ENCODE measurements around the gene PAK6.

PAK6 gene

DNA sequence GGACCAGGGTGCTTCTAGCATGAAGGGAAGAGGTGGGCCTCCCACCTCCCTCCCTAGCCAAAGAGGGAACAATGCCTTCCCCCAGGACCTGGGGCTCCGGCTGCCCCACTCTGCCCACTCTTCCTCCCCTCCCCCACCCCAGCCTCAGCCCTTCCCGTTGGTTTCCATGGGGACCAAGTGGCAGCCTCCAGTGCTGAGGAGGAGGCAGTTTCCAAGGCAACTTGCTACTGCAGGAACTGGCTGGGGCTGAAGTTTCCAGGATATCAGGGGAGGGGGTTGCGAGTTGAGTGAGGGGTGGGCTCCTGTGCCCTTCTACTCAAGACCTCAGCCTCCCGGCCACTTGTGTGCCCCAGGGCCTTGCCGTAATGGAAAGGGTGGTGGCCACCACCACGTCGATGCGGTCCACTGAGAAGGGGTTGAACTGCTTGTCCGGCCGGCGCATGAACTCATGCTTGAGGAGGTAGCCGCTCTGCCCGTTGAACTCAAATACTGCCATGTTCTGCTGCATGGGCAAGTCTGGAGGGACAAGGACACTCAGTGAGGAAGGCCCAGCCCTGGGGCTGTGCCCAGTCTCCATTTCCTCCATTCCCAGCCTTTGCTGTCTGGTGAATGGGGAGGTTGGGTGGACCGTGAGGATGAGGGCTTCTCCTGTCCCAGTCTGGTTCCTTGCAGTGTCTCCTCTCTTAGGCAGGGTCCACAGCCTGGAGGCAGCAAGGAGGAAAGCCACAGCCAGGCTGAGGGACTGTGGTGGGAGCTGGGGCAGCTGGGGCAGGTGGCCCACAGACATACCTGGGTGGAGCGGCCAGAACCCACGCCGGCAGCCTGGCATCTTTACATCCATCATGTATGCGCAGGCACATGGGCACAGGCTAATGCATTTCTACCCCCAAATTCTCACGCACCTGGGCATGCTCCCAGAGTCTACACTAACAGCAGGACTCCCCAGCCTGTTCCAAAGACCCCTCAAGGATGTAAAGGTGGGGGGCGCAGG, 55.3 kb downstream of the PAK6 start:
- no peak for DNase-seq (ENCODE audit: low read depth)

DNA sequence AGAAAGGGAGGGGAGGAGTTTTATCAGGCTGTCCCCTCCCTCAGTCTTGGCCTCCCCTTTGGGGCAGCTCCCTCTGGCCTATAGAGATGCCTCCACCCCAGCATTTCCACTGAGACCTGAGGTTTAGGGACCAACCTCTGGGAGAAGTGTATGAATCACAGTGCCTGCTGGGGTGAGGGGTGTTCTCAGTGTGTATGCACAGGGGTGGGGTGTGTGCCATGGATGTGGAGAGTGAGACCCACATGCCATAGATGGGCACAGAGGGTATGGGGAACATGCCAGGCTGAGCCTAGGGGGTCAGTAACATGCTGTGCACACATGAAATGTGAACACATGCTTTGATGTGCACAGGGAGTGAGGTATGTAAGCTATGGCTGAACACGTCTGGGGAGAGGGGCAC, 56.4 kb downstream of the PAK6 start:
- DNase-seq (ENCODE audit: low read depth) = no peak

DNA sequence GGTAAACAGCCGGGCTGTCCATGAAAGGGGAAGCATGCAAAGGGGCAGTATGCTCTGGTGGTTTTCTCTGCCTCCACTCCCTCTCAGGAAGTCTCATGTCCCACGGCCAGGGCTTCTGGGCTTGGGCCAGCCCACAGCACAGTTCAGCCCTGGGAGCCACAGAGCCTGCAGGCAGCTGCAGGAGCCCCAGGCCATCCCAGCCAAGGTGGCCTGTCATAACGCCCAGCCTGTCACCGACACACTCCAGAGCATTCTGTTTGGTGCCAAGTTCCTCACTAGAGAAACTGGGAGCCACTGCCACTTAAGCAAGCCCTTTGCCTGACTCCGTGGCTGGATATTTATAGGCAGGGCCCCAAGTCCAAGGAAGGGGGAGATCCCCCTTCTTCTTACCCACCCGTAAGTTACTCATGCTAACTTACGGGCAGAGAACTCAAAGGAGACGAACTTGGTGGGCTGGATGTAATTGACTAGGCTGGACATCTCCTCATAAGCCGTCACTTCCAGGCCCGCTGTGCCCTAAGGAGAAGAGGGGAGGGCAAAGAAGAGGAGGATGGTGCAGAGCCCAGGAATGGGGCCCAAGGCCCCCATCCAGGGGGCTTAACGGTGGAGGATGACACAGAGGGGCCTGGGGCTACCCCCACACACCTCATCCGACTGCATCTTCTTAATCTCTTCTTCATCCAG, 57.2 kb downstream of the PAK6 start:
- DNase-seq (ENCODE audit: low read depth) = no peak

DNA sequence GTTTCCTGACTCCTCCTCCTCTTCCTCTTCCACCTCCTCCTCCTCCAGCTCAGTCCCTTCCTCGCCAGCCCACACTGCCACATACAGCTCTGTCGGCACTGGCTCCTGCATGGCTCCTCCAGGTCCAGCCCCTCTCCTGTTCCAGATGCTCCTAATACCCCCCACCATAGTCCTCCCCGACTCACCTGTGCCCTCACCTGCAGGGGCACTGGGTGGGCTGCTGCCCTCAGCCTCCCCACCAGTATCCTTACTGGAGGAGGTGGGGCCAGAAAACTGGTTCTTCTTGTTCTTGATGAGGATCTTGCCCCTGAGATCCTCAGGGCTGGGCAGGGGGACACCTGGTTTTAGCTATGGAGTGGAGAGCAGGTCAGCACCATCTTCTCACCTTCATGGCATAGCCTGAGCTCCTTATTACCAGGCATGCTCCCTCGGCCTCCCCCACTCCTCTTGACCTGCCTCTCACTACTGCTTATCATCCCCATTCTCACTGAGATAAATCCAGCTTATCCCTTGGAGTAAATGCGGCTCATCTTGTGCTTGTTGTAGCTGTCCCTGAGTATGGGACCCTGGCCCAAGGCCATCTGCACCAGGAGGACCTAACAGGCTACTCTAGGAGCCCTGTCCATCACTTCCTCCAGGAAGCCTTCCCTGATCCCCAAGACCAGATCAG, 57.8 kb downstream of the PAK6 start:
- no peak for DNase-seq (ENCODE audit: low read depth)

DNA sequence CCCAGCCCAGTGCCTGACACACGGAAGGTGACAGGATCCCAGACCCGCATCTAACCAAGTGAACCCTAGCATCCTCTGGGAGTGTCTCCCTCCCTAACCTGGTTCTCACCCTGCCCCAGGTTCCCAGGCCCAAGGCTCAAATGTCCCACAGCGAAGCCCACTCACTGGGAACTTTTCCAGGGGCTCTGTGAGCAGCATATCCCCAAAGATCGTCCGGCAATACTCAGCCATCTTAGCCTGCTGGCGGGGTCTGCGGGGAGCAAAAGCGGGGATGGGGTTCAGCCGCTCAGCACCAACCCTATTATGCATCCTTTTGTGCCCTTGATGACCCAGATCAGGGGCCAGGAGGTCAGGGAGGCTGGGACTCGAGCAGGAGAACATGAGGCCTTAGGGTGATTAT, 58.5 kb downstream of the PAK6 start:
- no peak for DNase-seq (ENCODE audit: low read depth)

DNA sequence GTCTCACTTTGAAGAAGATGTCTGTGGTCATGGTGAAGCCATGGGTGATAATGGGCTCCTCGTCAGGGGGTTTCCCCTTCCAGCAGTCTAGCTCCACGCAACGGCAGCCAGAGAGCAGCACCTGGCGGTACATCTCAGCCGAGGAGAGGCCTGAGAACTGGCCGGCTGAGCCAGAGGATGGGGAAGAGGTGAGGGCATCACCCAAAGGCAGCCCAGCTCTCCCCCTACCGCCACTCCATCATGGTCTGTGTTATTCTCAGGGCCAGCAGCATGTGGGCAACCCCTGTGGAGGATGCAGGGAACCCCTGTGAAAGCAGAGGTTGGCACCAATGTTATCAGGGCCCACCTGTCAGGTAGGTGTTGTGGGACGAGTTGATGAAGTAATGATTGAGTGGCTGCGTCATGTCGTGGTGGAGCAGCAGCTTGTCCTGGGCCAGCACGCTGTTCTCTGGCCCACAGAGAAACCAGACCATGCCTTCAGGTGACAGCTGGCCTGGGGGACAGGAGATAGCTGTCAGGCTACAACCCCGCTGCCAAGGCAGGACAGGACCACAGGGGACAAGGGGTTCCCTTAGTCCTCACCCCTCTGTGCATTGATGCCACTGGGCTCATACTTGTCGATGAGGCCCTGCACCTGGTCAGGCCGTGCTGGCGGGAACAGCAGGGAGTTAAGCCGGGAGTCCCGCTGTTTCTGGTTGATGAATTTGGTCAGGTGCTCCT, 59.5 kb downstream of the PAK6 start:
- DNase-seq (ENCODE audit: low read depth) = no peak

DNA sequence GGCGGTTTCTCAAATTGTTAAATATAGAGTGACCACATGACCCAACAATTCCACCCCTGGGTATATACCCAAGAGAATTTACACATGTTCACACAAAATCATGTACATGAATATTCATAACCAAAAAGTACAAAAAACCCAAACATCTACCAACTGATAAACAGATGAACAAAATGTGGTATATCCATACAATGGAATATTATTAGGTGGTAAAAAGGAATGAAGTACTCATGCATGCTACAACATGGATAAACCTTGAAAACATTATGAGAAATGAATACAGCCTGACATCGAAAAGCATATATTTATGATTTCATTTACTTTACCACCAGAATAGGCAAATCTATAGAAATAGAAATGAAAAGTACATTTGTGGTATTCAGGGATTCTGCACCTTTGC, 61.5 kb downstream of the PAK6 start:
- DNase-seq (ENCODE audit: low read depth) = no peak

DNA sequence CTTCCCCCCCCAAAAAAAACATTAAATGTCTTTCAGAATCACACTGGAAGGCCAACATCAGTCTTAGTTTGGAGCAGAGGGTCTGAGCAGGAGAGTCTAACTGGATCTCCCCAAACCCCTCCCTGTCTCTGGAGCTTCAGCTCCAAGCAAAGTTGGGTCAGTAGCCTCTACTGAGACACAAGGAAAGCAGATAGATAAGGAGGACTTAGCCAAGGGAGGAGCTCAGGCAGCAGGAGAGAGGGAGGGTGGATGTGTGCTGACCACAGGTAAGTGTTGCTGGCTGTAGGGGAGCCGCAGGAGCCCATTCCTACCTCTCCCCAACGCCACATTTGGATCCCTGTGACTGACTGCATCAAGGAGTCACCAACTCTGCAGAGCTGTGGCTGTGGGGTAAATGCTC, 61.9 kb downstream of the PAK6 start:
- DNase-seq (ENCODE audit: low read depth) = no peak

DNA sequence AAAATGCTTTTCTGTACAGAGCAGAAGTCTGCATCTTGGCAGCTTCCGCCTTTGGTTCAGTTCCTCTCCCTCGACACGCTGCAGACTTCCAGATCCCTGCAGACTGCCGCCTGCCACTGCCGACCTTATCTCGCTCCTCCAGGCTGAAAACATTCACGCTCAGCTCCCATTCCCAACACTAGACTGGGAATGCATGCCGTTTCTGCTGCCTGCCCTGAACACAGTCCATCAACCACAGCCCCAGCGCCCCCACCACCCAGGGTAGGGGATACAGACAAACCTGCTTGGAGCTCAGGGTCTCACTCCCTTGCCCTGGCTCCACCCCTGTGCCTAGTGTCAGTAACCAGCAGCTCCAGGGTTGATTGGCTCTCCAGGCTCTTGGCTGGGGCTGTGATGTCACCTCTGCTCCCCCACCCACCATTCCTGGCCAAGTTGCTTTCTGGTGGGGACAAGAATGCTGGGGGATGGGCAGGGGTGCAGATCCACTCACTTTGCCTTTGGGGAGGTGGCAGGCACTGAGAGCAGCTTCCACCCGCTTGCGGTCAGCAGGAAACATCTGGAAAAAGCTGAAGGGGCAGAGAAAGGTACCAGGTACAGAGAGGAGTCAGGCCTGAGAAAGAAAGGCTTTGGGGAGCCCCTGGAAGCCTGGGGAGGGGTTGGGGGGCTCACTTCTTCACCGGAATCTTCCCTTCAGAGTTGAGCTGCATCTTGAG, 62.8 kb downstream of the PAK6 start:
- DNase-seq (ENCODE audit: low read depth) = no peak

DNA sequence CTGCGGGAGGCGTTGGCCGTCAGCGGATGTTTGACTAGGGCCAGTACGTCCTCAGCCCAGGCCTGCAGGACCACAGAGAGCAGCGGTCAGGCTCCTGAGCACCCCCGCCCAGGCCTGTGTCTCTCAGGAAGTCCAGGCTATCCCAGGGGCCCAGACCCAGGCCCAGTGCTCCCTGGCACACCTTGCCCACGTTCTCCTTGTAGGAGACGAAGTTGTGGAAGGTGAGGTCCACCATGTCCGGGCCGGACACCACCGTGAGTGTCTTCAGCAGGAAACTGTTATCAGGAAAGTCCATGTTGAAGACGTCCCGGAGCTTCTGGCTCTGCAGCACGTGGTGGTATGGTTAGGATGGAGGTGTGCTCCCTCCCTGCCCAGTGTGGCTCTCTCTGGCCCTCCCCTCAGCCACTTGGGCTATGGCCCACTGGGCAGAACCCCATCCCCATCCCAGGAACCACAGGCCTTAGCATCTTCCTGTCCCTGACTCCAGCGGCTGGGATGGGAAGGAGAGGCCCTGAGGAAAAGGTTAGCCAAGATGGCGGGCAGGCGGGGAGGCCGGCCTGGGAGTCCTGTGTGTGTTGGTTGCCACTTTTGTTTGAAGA, 63.5 kb downstream of the PAK6 start:
- DNase-seq (ENCODE audit: low read depth) = no peak

DNA sequence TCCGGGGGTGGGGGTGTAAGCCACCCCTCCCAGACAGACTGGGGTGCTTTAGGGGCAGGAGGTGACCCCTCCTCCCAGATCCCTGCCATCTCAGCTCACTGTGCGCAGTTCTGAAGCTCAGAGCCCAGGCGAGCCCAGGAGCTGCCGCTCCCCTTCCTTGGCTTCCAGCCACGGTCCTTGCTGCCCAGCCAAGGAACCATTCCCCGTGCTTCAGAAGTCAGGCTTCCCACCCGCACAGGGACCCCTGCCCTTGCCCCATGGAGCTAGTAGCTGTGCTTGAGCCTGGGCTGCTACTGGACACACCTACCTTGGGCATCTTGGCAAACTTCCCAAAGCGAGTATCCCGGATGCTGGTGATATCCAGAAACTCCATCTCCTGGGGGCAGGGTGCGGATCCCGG, 64.1 kb downstream of the PAK6 start:
- no peak for DNase-seq (ENCODE audit: low read depth)

DNA sequence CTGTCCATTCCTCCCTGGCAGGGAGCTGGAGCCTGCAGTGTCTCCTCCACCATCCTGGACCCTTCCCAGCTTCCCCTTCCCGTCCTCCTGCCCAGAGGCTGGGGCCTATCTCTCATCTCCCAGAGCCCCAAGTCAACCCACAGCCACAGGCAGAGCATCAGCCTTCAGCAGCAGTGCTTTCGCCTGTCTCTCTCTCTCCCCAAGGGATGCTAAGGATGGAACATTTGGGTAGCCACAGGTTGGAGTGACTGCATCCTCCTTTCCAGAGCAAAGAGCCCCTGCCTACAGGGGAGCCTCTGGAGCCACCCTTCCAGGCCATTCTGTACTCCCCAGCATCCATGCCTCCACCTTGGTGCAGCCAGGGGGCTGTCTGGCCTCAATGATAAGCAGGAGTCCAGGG, 64.7 kb downstream of the PAK6 start:
- DNase-seq (ENCODE audit: low read depth) = no peak

DNA sequence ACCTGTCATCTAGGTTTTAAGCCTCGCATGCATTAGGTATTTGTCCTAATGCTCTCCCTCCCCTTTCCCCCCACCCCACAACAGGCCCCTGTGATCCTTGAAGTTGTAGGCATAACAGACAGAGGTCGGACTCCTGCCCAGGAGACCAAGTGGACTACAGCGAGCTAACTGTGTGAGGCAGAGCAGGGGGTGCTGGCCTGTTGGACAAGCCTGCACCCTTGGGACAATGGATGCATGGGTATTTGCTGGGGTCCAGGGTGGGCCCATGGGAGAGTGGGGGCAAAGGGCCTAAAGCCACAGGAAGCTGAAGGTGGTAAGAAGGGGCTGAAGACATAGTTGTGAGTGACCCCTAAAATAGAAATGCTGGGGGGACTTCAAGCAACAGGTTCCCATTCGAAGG, 66.4 kb downstream of the PAK6 start:
- DNase-seq (ENCODE audit: low read depth) = no peak

DNA sequence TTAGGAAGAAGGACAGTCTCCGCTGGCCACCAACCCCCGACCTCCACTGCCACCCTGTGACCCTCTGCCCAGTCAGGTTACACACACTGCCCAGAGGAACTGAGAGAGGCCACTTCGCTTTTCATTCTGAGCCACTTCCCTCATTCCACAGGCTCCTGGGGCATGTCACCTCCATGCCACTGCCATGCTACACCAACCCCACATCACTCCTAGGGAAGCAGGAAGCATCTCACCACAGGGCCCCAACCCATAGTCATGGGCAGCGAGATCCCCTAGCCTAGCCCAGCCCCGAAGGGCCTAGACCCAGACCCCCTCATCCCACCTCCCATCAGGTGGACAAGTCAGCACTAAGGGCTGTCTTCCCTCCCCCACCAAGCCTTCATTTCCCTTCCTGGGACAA, 67.5 kb downstream of the PAK6 start:
- no peak for DNase-seq (ENCODE audit: low read depth)

DNA sequence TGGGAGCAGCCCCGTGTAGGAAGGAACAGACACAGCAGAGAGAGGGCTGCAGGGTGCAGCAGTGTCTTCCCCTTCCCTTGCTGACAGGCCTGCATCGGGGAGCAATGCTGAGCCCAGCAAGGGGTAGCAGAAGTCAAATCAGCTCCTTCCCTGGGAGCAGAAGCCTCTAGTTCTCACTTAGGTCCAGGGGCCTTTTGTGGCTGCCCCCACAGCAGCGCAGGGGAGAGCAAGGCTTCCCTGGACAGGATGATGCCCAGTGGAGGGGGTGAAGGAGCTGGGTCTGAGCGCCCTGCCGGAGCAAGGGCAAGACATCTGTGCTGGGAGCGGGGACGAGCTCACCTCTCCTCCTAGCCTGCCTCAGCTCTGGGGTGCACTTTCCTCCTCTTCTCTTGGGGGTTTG, 68.0 kb downstream of the PAK6 start:
- DNase-seq (ENCODE audit: low read depth) = no peak

DNA sequence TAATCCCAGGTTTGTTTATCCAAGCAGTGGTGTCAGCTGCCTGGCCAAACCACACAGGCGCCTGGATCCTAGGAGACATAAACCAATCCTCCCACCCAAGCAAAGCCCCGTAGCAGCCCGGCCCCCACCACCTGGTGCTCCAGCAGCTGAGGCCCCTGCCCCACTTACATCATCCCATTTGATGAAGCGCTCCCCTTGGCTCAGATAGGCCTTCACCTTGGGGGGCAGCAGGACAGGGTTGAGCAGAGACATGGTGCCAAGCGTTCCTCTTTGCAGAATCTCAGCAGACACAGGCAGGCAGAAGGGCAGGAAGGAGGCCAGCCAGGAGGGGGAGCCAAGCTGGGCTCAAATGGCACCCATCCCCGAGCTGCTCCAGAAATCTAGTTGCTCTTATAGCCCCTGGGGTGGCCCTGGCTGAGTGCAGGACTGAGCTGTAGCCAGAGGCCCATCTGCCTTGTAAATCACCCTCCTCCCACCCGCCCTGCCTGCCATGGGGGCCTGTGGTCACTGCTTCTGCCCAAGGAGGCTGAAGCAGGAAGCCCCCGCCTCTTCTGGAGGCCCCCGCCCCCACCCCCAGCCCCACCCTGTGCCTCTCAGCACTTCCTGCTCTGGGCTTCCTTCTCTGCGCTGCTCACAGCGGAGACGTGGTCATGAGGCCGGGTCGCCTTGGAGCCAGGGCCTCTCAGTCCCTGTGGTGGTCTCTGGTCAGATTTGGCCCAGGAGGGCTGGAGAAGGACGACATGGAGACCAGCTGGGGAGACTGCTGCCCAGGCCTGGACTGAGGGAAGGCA, 68.8 kb downstream of the PAK6 start, which contains the start of gene PLCB2:
Gene PLCB2, minus strand, starts transcription at position 515 of the 791 bp plus-strand sequence. Its CDS starts 263 bp downstream, at position 252.
- DNase-seq (ENCODE audit: low read depth) = no peak

DNA sequence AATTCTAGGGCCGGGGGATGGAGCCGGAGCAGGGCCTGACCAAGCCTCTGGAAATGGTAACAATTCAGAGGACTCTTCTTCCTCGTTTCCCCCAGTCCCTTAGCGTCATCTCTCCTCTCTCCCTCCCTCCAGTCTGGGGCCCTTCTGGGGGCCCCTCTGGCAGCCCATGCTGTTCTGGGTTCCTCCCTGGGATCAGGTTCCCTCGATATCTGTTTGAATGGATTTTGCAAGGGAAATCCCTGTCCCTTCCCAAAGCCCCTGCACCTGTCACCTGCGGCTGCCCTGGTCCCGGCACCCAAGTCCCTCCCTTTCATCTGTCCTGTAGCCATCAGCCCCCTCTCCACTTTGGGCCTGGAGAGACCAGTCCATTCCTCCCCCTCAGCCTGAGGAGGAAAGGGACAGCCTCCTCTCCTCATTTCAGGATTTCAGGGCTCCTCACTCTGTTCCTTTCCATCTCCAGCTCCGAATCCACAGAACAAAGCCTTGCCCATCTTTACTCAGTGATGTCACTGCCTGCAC, 70.5 kb downstream of the PAK6 start:
- no peak for DNase-seq (ENCODE audit: low read depth)

DNA sequence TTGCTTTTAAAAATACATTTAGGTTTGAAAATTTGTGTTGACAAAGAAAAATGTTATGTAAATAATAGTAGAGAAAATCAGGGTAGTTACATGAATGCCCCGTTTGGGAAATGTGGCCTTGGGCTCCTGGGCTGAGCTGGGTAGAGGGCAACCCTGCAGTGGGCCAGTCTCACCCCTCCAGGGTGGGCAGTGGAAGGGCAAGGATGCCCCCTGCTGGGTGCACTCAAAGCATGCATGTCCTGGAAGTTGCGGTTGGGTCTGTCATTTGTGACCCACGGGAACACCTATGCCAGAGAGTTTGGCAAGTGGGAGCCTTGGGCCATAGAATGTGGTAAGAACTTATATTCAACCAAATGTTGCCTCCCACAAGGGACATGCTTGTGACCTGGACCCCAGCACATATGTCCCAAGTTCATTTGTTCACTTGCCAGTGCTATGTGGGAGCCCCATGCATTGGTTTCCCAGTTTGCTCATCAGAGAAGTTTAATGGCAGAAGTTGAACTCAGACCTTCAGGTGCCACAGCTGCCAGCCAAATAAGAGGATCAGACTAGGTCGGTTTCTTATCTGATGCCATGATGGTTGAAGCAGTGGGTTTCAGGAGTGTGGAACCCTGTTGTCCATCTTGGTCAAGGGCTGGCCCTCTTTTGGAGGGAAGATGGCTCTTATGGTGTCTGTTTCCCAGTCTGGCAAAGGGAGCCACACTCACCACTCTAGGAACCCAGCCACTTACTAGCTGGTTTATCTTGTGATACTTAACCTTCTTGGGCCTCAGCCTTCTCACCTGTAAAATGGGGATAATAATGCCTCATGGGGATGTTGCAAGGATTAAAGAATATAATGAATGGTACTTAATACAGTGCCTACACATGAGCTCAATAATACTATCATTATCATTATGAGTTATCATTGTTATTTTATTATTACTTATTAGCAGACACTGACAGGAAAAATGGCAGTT, 71.4 kb downstream of the PAK6 start:
- DNase-seq (ENCODE audit: low read depth) = no peak

DNA sequence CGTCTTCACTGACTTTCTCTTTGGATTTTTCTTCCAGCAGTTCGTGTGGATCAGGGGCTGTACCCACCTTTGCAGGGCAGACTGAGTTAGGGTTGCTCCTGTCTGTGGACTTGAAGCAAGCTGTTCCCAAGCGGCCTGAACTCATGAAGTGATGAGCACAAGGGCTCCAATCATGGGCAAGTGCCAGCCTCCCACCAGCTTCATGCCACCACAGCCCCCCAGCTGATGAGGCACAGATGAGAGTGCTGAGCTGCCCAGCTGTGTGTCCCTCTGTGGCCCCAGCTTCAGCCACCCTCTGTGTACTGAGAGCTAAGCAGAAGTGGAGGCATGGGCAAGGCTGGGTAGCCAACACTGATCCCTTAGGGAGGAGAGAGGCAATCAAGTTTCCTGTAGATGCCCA, 72.1 kb downstream of the PAK6 start:
- no peak for DNase-seq (ENCODE audit: low read depth)

All from GM04504 (cell line).